K562 (cell line): ENCODE data around the gene ALDH18A1. TPM values are rescaled to one million over a fixed set of nuclear protein-coding genes. Genes with fewer than 3 reads are reported as not detected.
A peak's percentile ranks its signal among the peaks of the same experiment; 100 is the strongest.

ENCODE experiments used
- CBFA2T3 ChIP-seq: fragments of 450-650 bp; IDR thresholded peaks from 2 replicates; pipeline ENCODE4 v1.6.1; 2017
- CTBP1 ChIP-seq: fragments of 450-650 bp; IDR thresholded peaks from 2 replicates; pipeline ENCODE4 v1.6.1; 2016; ENCODE audit warnings: borderline replicate concordance
- ESRRA ChIP-seq: fragments of 450-650 bp; IDR thresholded peaks from 2 replicates; pipeline ENCODE4 v1.6.1; 2014; ENCODE audit warnings: low read depth, mild to moderate bottlenecking, moderate library complexity, borderline replicate concordance
- EWSR1 ChIP-seq: fragments of 450-650 bp; IDR thresholded peaks from 2 replicates; pipeline ENCODE4 v1.6.1; 2018; ENCODE audit warnings: borderline replicate concordance, mild to moderate bottlenecking, low read depth, moderate library complexity; ENCODE audit not compliant: partially characterized antibody
- HDAC3 ChIP-seq: fragments of 450-650 bp; IDR thresholded peaks from 2 replicates; pipeline ENCODE4 v1.6.1; 2018; ENCODE audit warnings: borderline replicate concordance, mild to moderate bottlenecking, moderate library complexity; ENCODE audit not compliant: partially characterized antibody
- KAT2B ChIP-seq: IDR thresholded peaks from one replicate; pipeline ENCODE4 v1.6.1; 2012; ENCODE audit warnings: low read depth, mild to moderate bottlenecking, control low read depth, inconsistent platforms, low read length, moderate library complexity
- MAZ ChIP-seq, 2 experiments: fragments of 450-650 bp in 1 of 2; sonication (generic) in 1 of 2; formaldehyde crosslinking; IDR thresholded peaks in 1 of 2; conservative IDR thresholded peaks in 1 of 2; 2 replicates each; pipeline versions ENCODE4 v1.4.0 to v1.5.0; 2020; ENCODE audit warnings: mild to moderate bottlenecking in 1 of 2, missing genetic modification reagents in 1 of 2
- MTA1 ChIP-seq: fragments of 450-650 bp; IDR thresholded peaks from 2 replicates; pipeline ENCODE4 v1.6.1; 2017; ENCODE audit warnings: borderline replicate concordance
- MXI1 ChIP-seq: IDR thresholded peaks from 2 replicates; pipeline ENCODE4 v1.6.1; 2011; ENCODE audit warnings: low read depth, mild to moderate bottlenecking, improper control_type of control experiment, low read length
- NRF1 ChIP-seq, 2 experiments: fragments of 450-650 bp; IDR thresholded peaks in 1 of 2; conservative IDR thresholded peaks in 1 of 2; 2 replicates each; pipeline ENCODE4 v1.6.1; 2014; ENCODE audit warnings: mild to moderate bottlenecking in 2 of 2
- POLR2G ChIP-seq: fragments of 200-400 bp; formaldehyde crosslinking; IDR thresholded peaks from 2 replicates; pipeline ENCODE4 v1.6.1; 2017; ENCODE audit warnings: low read depth, mild to moderate bottlenecking, antibody characterized with exemption, low read length, moderate library complexity
- RFX5 ChIP-seq: IDR thresholded peaks from 2 replicates; pipeline ENCODE4 v1.6.1; 2011; ENCODE audit warnings: low read depth, mild to moderate bottlenecking, improper control_type of control experiment, low read length
- SNRNP70 ChIP-seq: fragments of 200-400 bp; formaldehyde crosslinking; optimal IDR thresholded peaks from 2 replicates; pipeline ENCODE3; 2017; ENCODE audit warnings: low read depth, low read length
- SREBF2 ChIP-seq: sonication (generic); formaldehyde crosslinking; IDR thresholded peaks from 2 replicates; pipeline ENCODE4 v1.4.0; 2020; ENCODE audit warnings: mild to moderate bottlenecking, missing genetic modification reagents
- TAF1 ChIP-seq: IDR thresholded peaks from 2 replicates; pipeline ENCODE4 v1.6.1; 2011; ENCODE audit warnings: mild to moderate bottlenecking, low read length, moderate library complexity; ENCODE audit not compliant: insufficient read depth, control insufficient read depth, severe bottlenecking; ENCODE audit errors: extremely low read depth
- YY1 ChIP-seq, 3 experiments: IDR thresholded peaks; 2 replicates each; pipeline ENCODE4 v1.6.1; 2011; ENCODE audit warnings: low read length in 2 of 3, mild to moderate bottlenecking in 2 of 3, moderate library complexity in 2 of 3, borderline replicate concordance in 1 of 3, control low read depth in 1 of 3, low read depth in 1 of 3; ENCODE audit not compliant: insufficient read depth in 3 of 3, insufficient replicate concordance in 2 of 3, control insufficient read depth in 1 of 3, insufficient read length in 1 of 3; ENCODE audit errors: extremely low read depth in 1 of 3
- ZNF253 ChIP-seq: fragments of 250-450 bp; sonication (Bioruptor Pico); conservative IDR thresholded peaks from 2 replicates; pipeline ENCODE4 v1.6.1; 2021; ENCODE audit warnings: mild to moderate bottlenecking
- polyA plus RNA-seq, 8 experiments: library from polyadenylated mRNA; depleted of rRNA in 4 of 8; stranded (reverse) in 5 of 8; unstranded in 3 of 8; fragments of >200 nt; fragmentation: Nextera tagmentation in 2 of 8; fragmentation: Illumina TruSeq in 1 of 8; extraction: Ambion mirVana in 2 of 8; extraction: Trizol in 1 of 8; gene quantifications; 2 replicates each; pipeline versions ENCODE4 v1.2.1 to v1.2.3, GENCODE V29; 2011 to 2014; ENCODE audit warnings: inconsistent platforms in 1 of 8, missing spikeins in 1 of 8
- total RNA-seq, 7 experiments: library from RNA; depleted of rRNA in 6 of 7; stranded (reverse); fragments of >200 nt in 6 of 7; fragmentation: Illumina TruSeq in 2 of 7; extraction: Trizol in 2 of 7; gene quantifications; 2 replicates each; pipeline versions ENCODE4 v1.2.1 to v1.2.3, GENCODE V29; 2011 to 2021; ENCODE audit warnings: low replicate concordance in 1 of 7
- TF ChIP-seq, protein P1 (sequence below), 2 experiments: fragments of 450-650 bp in 1 of 2; sonication (generic) in 1 of 2; formaldehyde crosslinking; conservative IDR thresholded peaks; 2 replicates each; pipeline versions ENCODE4 v1.4.0 to v1.8.1; 2020 to 2022; ENCODE audit warnings: mild to moderate bottlenecking in 1 of 2, missing genetic modification reagents in 1 of 2
- TF ChIP-seq, protein P2 (sequence below): sonication (generic); formaldehyde crosslinking; IDR thresholded peaks from 2 replicates; pipeline ENCODE4 v1.8.0; 2023; ENCODE audit warnings: mild to moderate bottlenecking, missing genetic modification reagents
- TF ChIP-seq, protein P3 (sequence below): fragments of 450-650 bp; formaldehyde crosslinking; IDR thresholded peaks from 2 replicates; pipeline ENCODE4 v1.4.0; 2022; ENCODE audit warnings: missing genetic modification characterization

Gene ALDH18A1
- total and polyA plus RNA-seq, 9 of the 15 experiments (the other 6 are each of a cell fraction or from before 2014, with no cell fraction given), result 12.0 to 83.3 (median 43.8) TPM

DNA sequence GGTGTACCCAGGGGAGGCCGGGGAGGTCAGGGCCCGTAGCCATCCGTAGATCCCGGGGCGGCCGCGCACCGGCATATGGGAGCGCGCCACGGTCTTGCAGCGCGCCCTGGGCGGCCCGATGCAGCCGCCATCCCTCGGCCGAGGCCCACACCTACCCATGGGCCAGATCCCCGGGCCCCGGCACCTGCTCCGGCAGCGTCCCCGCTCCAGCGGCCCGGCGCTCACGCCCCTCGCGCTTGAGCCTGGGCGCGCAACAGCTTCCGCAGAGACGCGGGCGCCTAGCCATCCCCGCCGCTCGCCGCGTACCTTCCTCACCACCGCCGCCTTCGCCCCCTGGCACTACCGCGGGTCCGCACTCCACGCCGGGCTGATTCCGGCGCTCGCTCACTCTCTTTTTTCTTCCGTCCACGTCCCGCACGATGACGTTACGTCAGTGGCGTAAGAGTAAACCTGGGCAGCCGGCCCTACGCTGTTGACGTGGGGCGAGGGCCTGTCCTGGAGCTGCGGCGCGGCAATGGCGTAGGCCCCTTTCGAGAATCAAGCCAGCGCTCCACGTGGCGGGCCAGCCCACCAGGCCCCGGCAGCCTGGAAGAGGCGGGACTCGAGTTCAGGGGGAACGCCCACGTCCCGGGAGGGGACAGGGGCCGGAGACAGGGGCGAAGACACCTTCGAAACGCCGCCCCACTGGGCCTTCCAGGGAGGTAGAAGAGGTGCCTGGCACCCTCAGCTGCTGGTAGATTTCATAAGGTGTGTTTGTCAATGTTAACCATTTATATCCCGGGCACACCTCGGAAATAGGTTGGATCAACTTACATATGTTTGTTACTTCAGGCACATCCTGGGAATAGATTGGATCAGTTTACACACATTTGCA is at the start of gene ALDH18A1 (continued):
- TF ChIP-seq, protein P1, sequence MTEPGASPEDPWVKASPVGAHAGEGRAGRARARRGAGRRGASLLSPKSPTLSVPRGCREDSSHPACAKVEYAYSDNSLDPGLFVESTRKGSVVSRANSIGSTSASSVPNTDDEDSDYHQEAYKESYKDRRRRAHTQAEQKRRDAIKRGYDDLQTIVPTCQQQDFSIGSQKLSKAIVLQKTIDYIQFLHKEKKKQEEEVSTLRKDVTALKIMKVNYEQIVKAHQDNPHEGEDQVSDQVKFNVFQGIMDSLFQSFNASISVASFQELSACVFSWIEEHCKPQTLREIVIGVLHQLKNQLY (CRISPR knock-in tag; conservative IDR thresholded peaks at IDR 0.05), result no peak
- TF ChIP-seq RFX5 (no peak), ESRRA (peak; percentile 49; the same call in 1 of the 2 replicates), SREBF2 (CRISPR knock-in tag) (no peak), CTBP1 (peak; percentile 49; the same call in 1 of the 2 replicates), HDAC3 (peak; percentile 100), YY1 (IDR thresholded peaks at IDR 0.05; ENCODE audit: borderline replicate concordance in 1 of 3, control insufficient read depth in 1 of 3, extremely low read depth in 1 of 3, insufficient read depth in 3 of 3, insufficient read length in 1 of 3, insufficient replicate concordance in 2 of 3, low read depth in 1 of 3, low read length in 2 of 3) (peak in 1 of 3 experiments; percentile 15), TAF1 (no peak), CBFA2T3 (0 out of 2 replicates have a peak, but pooled peaks have one; percentile 22), MXI1 (0 out of 2 replicates have a peak, but pooled peaks have one; percentile 58), POLR2G (peak; percentile 71), EWSR1 (no peak), ZNF253 (CRISPR knock-in tag) (no peak), KAT2B (no peak), MAZ (CRISPR knock-in tag; conservative IDR thresholded peaks at IDR 0.05 in 1 of 2, IDR thresholded peaks at IDR 0.05 in 1 of 2) (0 out of 4 replicates have a peak, but pooled peaks have one; percentile 13 to 20), NRF1 (conservative IDR thresholded peaks at IDR 0.05 in 1 of 2, IDR thresholded peaks at IDR 0.05 in 1 of 2) (peak in 1 of 2 experiments; percentile 42; a peak in 1 of 4 replicates), SNRNP70 (no peak), MTA1 (peak; percentile 82)
- TF ChIP-seq, protein P2, sequence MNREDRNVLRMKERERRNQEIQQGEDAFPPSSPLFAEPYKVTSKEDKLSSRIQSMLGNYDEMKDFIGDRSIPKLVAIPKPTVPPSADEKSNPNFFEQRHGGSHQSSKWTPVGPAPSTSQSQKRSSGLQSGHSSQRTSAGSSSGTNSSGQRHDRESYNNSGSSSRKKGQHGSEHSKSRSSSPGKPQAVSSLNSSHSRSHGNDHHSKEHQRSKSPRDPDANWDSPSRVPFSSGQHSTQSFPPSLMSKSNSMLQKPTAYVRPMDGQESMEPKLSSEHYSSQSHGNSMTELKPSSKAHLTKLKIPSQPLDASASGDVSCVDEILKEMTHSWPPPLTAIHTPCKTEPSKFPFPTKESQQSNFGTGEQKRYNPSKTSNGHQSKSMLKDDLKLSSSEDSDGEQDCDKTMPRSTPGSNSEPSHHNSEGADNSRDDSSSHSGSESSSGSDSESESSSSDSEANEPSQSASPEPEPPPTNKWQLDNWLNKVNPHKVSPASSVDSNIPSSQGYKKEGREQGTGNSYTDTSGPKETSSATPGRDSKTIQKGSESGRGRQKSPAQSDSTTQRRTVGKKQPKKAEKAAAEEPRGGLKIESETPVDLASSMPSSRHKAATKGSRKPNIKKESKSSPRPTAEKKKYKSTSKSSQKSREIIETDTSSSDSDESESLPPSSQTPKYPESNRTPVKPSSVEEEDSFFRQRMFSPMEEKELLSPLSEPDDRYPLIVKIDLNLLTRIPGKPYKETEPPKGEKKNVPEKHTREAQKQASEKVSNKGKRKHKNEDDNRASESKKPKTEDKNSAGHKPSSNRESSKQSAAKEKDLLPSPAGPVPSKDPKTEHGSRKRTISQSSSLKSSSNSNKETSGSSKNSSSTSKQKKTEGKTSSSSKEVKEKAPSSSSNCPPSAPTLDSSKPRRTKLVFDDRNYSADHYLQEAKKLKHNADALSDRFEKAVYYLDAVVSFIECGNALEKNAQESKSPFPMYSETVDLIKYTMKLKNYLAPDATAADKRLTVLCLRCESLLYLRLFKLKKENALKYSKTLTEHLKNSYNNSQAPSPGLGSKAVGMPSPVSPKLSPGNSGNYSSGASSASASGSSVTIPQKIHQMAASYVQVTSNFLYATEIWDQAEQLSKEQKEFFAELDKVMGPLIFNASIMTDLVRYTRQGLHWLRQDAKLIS (CRISPR knock-in tag), result peak; percentile 47; the same call in 1 of the 2 replicates
- TF ChIP-seq, protein P3, sequence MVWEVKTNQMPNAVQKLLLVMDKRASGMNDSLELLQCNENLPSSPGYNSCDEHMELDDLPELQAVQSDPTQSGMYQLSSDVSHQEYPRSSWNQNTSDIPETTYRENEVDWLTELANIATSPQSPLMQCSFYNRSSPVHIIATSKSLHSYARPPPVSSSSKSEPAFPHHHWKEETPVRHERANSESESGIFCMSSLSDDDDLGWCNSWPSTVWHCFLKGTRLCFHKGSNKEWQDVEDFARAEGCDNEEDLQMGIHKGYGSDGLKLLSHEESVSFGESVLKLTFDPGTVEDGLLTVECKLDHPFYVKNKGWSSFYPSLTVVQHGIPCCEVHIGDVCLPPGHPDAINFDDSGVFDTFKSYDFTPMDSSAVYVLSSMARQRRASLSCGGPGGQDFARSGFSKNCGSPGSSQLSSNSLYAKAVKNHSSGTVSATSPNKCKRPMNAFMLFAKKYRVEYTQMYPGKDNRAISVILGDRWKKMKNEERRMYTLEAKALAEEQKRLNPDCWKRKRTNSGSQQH (CRISPR knock-in tag), result no peak
